Thoracic aorta (tissue), 2 donors: ENCODE data around the gene ATG14. TPM values are rescaled to one million over a fixed set of nuclear protein-coding genes. Genes with fewer than 3 reads are reported as not detected.

Source experiments
- ATAC-seq: fragments of 150-250 bp; one replicate; pipeline ENCODE4 v1.8.0; 2017; ENCODE audit warnings: low read depth; ENCODE audit not compliant: insufficient number of reproducible peaks, low FRiP score
- DNase-seq: peaks from one replicate; pipeline ENCODE4 v3.0.0-alpha.2; 2020; ENCODE audit warnings: low spot score
- H3K27ac ChIP-seq, 2 donors: fragments of 200-600 bp; sonication (generic); 1 replicate in 1 of 2; 2 replicates in 1 of 2; pipeline ENCODE4 v1.5.1; 2016; ENCODE audit warnings: mild to moderate bottlenecking in 2 of 2, moderate library complexity in 2 of 2
- H3K27me3 ChIP-seq: fragments of 200-600 bp; sonication (generic); replicated peaks from 2 replicates; pipeline ENCODE4 v1.6.0; 2016; ENCODE audit warnings: mild to moderate bottlenecking; ENCODE audit not compliant: insufficient read depth
- H3K36me3 ChIP-seq: fragments of 200-600 bp; sonication (generic); one replicate; pipeline ENCODE4 v1.5.1; 2016
- H3K4me1 ChIP-seq, 2 donors: fragments of 200-600 bp; sonication (generic); 1 replicate in 1 of 2; 2 replicates in 1 of 2; pipeline versions ENCODE4 v1.5.1 to v1.6.0; 2016; ENCODE audit warnings: low read depth in 2 of 2, mild to moderate bottlenecking in 1 of 2; ENCODE audit not compliant: control insufficient read depth in 1 of 2
- H3K4me3 ChIP-seq: fragments of 200-600 bp; sonication (generic); 2 replicates; pipeline ENCODE4 v1.5.1; 2016; ENCODE audit warnings: mild to moderate bottlenecking
- H3K9me3 ChIP-seq: fragments of 200-600 bp; sonication (generic); 2 replicates; pipeline ENCODE4 v1.5.1; 2016
- total RNA-seq, 2 donors: library from RNA; depleted of rRNA; stranded (reverse); fragments of >200 nt; gene quantifications; one replicate each; pipeline versions ENCODE4 v1.1.0 to v1.2.3, GENCODE V29; 2016
- TF ChIP-seq, protein P1 (sequence below): fragments of 200-600 bp; sonication (generic); IDR thresholded peaks from one replicate; pipeline ENCODE4 v1.5.1; 2019; ENCODE audit warnings: antibody characterized with exemption

The ATG14 gene
- total RNA-seq, 2 donors from 2014 or later = 19.5 to 26.0 TPM

DNA sequence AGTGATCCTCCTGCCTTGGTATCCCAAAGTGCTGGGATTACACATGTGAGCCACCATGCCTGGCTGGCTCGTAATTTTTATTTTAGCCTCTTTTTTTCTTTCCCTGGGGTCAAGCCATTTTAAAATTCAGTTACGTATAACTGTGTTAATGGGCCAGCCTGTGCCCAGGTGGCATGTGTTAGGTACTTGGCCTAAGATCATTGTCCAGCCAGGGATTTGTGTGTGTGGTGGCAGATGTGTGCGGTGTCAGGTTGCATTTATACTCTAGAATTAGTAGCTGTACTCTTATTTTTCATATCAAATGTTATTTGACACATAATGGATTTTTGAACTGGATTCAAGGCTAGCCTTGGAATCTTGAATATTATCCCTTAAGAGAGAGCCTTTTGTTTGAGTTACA lies 71.1 kb downstream of the ATG14 start:
- DNase-seq (no peak), ATAC-seq (no peak)
- Histone ChIP-seq H3K4me3 (no peak overlapping the region), H3K9me3 (no peaks in the 10 kb centered on the region), H3K27ac (no peak overlapping the region), H3K36me3 (no peaks in the 10 kb centered on the region), H3K27me3 (no peaks in the 10 kb centered on the region), H3K4me1 (peaks cover 1 to 7% of the 10 kb centered on the region in 2 donors)
- TF ChIP-seq, protein P1, sequence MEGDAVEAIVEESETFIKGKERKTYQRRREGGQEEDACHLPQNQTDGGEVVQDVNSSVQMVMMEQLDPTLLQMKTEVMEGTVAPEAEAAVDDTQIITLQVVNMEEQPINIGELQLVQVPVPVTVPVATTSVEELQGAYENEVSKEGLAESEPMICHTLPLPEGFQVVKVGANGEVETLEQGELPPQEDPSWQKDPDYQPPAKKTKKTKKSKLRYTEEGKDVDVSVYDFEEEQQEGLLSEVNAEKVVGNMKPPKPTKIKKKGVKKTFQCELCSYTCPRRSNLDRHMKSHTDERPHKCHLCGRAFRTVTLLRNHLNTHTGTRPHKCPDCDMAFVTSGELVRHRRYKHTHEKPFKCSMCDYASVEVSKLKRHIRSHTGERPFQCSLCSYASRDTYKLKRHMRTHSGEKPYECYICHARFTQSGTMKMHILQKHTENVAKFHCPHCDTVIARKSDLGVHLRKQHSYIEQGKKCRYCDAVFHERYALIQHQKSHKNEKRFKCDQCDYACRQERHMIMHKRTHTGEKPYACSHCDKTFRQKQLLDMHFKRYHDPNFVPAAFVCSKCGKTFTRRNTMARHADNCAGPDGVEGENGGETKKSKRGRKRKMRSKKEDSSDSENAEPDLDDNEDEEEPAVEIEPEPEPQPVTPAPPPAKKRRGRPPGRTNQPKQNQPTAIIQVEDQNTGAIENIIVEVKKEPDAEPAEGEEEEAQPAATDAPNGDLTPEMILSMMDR = no peak

DNA sequence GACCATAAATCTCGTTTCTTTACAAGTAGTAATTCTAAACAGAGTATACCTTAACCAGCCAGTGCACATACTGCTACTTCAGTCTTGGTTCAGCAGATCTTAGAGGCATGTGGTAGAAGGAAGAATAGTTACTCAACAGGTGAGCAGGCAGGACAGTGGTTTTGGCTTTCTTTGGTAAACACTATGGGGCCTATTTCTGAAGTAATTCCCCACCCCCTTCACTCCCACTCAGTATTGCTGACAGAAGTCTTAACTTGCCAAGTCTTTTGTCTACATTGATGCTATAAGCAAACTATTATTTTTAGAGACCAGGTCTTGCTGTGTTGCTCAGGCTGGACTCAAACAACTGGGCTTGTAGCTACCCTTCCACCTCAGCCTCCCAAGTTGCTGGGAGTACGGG lies 71.9 kb downstream of the ATG14 start:
- no peak for ATAC-seq

DNA sequence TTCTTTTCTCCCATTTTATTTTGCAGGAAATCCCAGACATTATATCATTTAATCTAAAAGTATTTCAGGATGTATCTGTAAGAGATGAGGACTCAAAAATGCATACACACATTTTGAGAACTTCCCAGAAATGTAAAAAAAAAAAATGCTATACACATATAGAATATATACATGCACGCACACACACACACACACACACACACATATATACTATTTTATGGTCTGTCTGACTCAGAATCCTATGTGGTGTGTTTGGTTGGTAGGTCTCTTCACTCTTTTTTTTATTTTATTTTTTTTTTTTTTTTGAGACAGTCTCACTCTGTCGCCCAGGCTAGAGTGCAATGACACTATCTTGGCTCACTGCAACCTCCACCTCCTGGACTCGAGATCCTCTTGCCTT lies 74.9 kb downstream of the ATG14 start:
- H3K9me3 ChIP-seq = no peaks in the 10 kb centered on the region
- DNase-seq (no peak), ATAC-seq (no peak)
- TF ChIP-seq, protein P1 = no peak
- H3K27ac ChIP-seq = no peak overlapping the region
- no peaks in the 10 kb centered on the region for H3K27me3 ChIP-seq
- H3K4me3 ChIP-seq = no peak overlapping the region
- peaks cover 13 to 27% of the 10 kb centered on the region in 2 donors for H3K4me1 ChIP-seq
- H3K36me3 ChIP-seq = no peaks in the 10 kb centered on the region

More for the DNA sequence above, 71.9 kb downstream of the ATG14 start:
- TF ChIP-seq, protein P1 = no peak
- Histone ChIP-seq H3K9me3 (no peaks in the 10 kb centered on the region), H3K27me3 (no peaks in the 10 kb centered on the region), H3K4me3 (no peak overlapping the region), H3K4me1 (peaks cover 3 to 7% of the 10 kb centered on the region in 2 donors), H3K27ac (no peak overlapping the region), H3K36me3 (no peaks in the 10 kb centered on the region)
- no peak for DNase-seq

DNA sequence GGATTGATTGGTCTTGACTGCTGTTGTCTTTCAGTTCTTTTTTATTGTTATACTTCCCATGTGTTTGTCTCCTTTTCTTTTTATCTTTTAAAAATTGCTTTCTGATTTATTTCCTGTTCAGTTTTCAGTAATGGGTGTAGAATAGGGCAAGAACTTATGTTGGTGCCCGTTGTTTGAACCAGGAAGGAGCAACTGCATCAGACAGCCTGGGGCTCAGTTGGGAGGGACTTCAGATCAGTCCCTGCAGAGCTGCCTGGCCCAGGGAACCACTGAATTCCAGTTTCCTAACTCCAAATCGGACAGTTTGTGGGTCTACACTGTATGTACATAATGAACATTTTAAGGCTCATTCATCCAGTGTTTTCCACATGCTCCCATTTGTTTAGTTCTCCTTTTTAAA lies 75.5 kb downstream of the ATG14 start:
- Histone ChIP-seq H3K36me3 (no peaks in the 10 kb centered on the region), H3K9me3 (no peaks in the 10 kb centered on the region), H3K27ac (no peak overlapping the region), H3K4me3 (no peak overlapping the region), H3K27me3 (no peaks in the 10 kb centered on the region), H3K4me1 (peaks cover 13 to 27% of the 10 kb centered on the region in 2 donors)
- ATAC-seq (no peak), DNase-seq (no peak)
- TF ChIP-seq, protein P1 = no peak

DNA sequence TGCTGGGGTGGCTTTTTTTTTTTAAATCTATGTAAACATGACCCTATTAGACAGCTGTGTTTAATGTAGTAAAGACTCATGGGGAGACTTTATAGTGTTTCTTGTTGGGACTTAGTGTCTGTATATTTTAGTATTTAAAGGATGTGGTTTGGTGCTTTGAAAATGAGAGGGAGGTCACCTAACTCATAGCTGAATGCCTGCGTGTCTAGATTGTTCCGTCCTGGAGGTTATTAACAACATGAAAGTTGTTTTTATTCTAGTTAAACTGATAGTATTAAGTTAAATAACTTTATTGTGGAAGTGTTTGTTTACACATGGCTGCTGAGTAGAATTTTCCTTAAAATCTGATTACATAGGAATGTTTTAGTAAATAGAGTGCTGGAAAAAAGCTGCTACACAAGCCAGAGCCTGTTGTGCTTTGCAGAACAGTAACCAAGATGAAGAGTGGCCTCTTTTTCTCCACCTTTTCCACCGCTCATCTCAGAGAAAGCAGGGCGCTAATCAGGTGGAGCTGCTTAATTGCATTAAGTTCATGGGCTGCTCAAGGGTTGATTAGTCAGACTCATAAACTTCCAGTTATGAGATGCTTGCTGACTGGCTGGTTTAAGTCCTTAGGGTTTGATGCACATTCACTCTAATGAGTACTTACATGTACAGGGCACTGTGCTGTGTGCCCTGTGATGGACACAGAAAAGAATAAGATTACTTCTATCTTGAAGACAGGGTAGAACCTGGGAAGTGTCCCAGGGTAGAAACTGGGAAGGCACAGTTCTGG lies 77.7 kb downstream of the ATG14 start:
- no peaks in the 10 kb centered on the region for H3K27me3 ChIP-seq
- no peaks in the 10 kb centered on the region for H3K9me3 ChIP-seq
- no peak overlapping the region for H3K4me3 ChIP-seq
- TF ChIP-seq, protein P1 = no peak
- no peak for ATAC-seq
- no peak overlapping the region for H3K27ac ChIP-seq
- H3K36me3 ChIP-seq = no peaks in the 10 kb centered on the region
- DNase-seq = no peak
- peaks cover 22 to 44% of the 10 kb centered on the region in 2 donors for H3K4me1 ChIP-seq
